ENCODE results near the gene EEF1AKMT3. TPM values are rescaled to one million over a fixed set of nuclear protein-coding genes. Genes with fewer than 3 reads are reported as not detected.

Gene EEF1AKMT3
- total and polyA plus RNA-seq, 9 of the 15 experiments (the other 6 are each of a cell fraction or from before 2014, with no cell fraction given): 4.1 to 17.2 (median 7.9) TPM

DNA sequence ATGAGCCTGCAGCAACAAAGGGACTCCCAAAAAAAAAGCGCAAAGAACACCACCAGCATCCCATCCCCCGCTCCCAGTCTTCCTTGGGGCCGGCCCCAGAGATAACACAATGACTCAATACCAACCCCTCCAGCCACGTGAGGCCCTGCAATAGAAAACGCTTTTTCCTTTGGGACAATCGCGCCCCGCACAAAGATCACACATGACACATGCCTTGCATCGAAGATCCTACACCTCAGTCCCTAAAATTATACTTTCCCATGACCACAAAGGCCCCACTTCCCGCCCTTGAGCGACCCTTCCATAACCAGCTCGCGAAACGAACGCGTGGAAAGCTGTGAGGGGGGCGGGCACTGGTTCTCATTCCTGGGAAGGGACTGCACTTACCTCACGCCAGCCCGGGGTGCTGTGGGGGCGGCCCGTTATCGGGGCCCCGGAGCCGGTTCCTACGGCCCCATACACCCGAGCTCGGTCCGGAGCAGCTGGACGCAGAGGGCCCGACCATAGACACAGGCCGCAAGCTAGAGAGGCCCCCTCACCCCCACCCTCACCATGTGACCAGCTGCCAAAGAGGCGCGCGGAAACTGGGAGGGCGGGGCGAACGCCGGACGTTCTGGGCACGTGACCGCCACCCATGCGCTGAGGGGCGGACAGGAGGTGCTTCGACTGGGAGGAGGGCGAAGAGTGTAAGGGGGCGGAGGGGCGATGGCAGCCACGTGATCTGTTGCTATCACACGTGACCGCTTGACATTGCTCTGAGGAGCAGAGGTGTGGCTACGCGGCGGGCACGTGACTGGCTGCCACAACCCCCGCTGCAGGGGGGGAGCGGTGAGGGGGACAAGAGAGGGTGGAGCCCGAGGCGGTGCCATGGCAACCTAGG is 20.4 kb upstream of the EEF1AKMT3 start, which contains the start of gene CDK4 (continued):
- TF ChIP-seq, protein P1, sequence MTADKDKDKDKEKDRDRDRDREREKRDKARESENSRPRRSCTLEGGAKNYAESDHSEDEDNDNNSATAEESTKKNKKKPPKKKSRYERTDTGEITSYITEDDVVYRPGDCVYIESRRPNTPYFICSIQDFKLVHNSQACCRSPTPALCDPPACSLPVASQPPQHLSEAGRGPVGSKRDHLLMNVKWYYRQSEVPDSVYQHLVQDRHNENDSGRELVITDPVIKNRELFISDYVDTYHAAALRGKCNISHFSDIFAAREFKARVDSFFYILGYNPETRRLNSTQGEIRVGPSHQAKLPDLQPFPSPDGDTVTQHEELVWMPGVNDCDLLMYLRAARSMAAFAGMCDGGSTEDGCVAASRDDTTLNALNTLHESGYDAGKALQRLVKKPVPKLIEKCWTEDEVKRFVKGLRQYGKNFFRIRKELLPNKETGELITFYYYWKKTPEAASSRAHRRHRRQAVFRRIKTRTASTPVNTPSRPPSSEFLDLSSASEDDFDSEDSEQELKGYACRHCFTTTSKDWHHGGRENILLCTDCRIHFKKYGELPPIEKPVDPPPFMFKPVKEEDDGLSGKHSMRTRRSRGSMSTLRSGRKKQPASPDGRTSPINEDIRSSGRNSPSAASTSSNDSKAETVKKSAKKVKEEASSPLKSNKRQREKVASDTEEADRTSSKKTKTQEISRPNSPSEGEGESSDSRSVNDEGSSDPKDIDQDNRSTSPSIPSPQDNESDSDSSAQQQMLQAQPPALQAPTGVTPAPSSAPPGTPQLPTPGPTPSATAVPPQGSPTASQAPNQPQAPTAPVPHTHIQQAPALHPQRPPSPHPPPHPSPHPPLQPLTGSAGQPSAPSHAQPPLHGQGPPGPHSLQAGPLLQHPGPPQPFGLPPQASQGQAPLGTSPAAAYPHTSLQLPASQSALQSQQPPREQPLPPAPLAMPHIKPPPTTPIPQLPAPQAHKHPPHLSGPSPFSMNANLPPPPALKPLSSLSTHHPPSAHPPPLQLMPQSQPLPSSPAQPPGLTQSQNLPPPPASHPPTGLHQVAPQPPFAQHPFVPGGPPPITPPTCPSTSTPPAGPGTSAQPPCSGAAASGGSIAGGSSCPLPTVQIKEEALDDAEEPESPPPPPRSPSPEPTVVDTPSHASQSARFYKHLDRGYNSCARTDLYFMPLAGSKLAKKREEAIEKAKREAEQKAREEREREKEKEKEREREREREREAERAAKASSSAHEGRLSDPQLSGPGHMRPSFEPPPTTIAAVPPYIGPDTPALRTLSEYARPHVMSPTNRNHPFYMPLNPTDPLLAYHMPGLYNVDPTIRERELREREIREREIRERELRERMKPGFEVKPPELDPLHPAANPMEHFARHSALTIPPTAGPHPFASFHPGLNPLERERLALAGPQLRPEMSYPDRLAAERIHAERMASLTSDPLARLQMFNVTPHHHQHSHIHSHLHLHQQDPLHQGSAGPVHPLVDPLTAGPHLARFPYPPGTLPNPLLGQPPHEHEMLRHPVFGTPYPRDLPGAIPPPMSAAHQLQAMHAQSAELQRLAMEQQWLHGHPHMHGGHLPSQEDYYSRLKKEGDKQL (CRISPR knock-in tag; IDR thresholded peaks at IDR 0.05; ENCODE audit: borderline replicate concordance): peak; percentile 87; the same call in 1 of the 2 replicates
- TF ChIP-seq, protein P2, sequence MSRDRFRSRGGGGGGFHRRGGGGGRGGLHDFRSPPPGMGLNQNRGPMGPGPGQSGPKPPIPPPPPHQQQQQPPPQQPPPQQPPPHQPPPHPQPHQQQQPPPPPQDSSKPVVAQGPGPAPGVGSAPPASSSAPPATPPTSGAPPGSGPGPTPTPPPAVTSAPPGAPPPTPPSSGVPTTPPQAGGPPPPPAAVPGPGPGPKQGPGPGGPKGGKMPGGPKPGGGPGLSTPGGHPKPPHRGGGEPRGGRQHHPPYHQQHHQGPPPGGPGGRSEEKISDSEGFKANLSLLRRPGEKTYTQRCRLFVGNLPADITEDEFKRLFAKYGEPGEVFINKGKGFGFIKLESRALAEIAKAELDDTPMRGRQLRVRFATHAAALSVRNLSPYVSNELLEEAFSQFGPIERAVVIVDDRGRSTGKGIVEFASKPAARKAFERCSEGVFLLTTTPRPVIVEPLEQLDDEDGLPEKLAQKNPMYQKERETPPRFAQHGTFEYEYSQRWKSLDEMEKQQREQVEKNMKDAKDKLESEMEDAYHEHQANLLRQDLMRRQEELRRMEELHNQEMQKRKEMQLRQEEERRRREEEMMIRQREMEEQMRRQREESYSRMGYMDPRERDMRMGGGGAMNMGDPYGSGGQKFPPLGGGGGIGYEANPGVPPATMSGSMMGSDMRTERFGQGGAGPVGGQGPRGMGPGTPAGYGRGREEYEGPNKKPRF (IDR thresholded peaks at IDR 0.05; ENCODE audit: low read depth, low read length): no peak
- TF ChIP-seq ZBTB8A (IDR thresholded peaks at IDR 0.05; ENCODE audit: partially characterized antibody) (no peak), PRPF4 (IDR thresholded peaks at IDR 0.05; ENCODE audit: insufficient read depth, low read depth, low read length, poor library complexity, severe bottlenecking) (no peak), GTF2F1 (IDR thresholded peaks at IDR 0.05; ENCODE audit: low read depth, low read length) (no peak), ZNF57 (CRISPR knock-in tag; IDR thresholded peaks at IDR 0.05) (no peak), BCL6 (CRISPR knock-in tag; IDR thresholded peaks at IDR 0.05) (no peak), KAT8 (IDR thresholded peaks at IDR 0.05; ENCODE audit: low read depth) (no peak), ZNF707 (CRISPR knock-in tag; conservative IDR thresholded peaks at IDR 0.05) (no peak), SMARCA5 (IDR thresholded peaks at IDR 0.05) (no peak), MCM7 (IDR thresholded peaks at IDR 0.05) (no peak), ZNF436 (CRISPR knock-in tag; IDR thresholded peaks at IDR 0.05) (no peak), MXI1 (IDR thresholded peaks at IDR 0.05; ENCODE audit: low read depth, low read length) (peak; percentile 89; the same call in 1 of the 2 replicates), ZNF316 (IDR thresholded peaks at IDR 0.05) (peak; percentile 90), SIN3A (IDR thresholded peaks at IDR 0.05; ENCODE audit: borderline replicate concordance in 2 of 2, control insufficient read depth in 1 of 2, low read depth in 2 of 2, low read length in 2 of 2) (peak; percentile 74 to 76), ZNF589 (CRISPR knock-in tag; IDR thresholded peaks at IDR 0.05; ENCODE audit: low read depth) (peak; percentile 93), GTF2E2 (tag; IDR thresholded peaks at IDR 0.05) (peak; percentile 98), DMBX1 (CRISPR knock-in tag; IDR thresholded peaks at IDR 0.05; ENCODE audit: borderline replicate concordance) (no peak), ZNF583 (CRISPR knock-in tag; IDR thresholded peaks at IDR 0.05) (no peak)
- TF ChIP-seq, protein P3, sequence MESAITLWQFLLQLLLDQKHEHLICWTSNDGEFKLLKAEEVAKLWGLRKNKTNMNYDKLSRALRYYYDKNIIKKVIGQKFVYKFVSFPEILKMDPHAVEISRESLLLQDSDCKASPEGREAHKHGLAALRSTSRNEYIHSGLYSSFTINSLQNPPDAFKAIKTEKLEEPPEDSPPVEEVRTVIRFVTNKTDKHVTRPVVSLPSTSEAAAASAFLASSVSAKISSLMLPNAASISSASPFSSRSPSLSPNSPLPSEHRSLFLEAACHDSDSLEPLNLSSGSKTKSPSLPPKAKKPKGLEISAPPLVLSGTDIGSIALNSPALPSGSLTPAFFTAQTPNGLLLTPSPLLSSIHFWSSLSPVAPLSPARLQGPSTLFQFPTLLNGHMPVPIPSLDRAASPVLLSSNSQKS (CRISPR knock-in tag; IDR thresholded peaks at IDR 0.05): no peak

All from K562 (cell line).